Measurements from ENCODE around the gene ZNF333.
A peak's percentile ranks its signal among the peaks of the same experiment; 100 is the strongest.

The ZNF333 gene

DNA sequence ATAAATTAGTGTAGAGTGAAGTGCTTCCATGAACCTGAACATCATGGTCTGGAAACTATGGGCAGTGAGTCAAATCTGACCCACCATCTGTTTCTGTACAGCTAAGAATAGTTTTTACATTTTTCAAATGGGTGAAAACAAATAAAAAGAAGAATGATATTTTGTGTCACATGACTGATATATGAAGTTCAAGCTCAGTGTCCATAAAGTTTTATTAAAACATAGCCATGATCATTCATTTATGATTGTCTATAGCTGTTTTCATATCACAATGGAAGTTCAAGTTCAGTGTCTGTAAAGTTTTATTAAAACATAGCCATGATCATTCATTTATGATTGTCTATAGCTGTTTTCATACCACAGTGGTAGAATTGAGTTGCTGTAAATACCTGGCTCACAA lies 42.7 kb downstream of the ZNF333 start:
- ChIA-PET POLR2A (ENCODE audit: low non-redundant PET) (no interaction called here), CTCF (no interaction called here)
- no peak overlapping the region for H3K27ac ChIP-seq
- TF ChIP-seq, protein P1, sequence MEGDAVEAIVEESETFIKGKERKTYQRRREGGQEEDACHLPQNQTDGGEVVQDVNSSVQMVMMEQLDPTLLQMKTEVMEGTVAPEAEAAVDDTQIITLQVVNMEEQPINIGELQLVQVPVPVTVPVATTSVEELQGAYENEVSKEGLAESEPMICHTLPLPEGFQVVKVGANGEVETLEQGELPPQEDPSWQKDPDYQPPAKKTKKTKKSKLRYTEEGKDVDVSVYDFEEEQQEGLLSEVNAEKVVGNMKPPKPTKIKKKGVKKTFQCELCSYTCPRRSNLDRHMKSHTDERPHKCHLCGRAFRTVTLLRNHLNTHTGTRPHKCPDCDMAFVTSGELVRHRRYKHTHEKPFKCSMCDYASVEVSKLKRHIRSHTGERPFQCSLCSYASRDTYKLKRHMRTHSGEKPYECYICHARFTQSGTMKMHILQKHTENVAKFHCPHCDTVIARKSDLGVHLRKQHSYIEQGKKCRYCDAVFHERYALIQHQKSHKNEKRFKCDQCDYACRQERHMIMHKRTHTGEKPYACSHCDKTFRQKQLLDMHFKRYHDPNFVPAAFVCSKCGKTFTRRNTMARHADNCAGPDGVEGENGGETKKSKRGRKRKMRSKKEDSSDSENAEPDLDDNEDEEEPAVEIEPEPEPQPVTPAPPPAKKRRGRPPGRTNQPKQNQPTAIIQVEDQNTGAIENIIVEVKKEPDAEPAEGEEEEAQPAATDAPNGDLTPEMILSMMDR (conservative IDR thresholded peaks at IDR 0.05; ENCODE audit: low read depth): no peak
- no peak for DNase-seq (ENCODE audit: low spot score)

DNA sequence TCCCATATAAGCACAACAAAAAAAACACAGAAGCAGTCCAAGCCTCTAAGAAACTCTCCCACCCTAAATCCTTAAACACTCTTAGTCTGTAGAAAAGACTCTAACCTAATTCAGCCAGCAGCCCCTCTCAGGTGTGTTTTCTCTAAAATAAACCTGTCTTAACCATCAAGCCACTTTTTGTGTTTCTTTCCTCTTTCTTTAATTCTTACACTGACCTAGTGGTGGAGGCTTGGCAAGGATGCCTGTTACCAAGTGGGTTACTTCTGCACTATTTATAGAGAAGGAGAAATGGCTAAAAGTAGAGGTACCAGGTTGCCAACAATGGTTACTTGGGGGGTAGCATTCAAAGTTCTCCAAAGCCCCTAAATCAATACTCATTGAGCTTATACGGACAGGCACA lies 43.7 kb downstream of the ZNF333 start:
- ChIA-PET CTCF (interaction anchor here (0.6 kb wide), 1 partner anchor 52 kb away, joined by 3 read pairs; no protein-coding TSS in a partner anchor), POLR2A (ENCODE audit: low non-redundant PET) (no interaction called here)
- DNase-seq (ENCODE audit: low spot score): no peak
- TF ChIP-seq, protein P1 (conservative IDR thresholded peaks at IDR 0.05; ENCODE audit: low read depth): no peak
- no peak overlapping the region for H3K27ac ChIP-seq

DNA sequence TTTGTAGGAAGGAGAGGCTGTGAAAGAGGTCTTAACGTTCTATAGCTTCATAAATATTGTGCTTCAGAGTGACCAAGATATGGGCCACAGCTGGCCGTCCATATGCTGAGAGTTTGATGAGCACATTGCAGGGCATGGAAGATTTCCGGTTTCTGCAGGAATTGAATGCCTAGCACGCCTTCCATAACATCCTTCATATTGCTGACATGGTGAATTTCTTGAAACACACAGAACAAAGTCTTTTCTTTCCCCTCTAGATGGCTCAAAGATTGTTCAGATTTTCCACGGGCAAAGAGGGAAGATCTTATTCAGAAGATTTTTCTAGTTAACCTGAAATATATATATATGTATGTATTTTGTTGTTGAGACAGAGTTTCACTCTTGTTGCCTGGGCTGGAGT lies 46.1 kb downstream of the ZNF333 start:
- H3K27ac ChIP-seq: no peak overlapping the region
- TF ChIP-seq, protein P1 (conservative IDR thresholded peaks at IDR 0.05; ENCODE audit: low read depth): no peak
- no peak for DNase-seq (ENCODE audit: low spot score)
- ChIA-PET POLR2A (ENCODE audit: low non-redundant PET) (no interaction called here), CTCF (interaction anchor here (1.2 kb wide), 1 partner anchor 51 kb away, joined by 3 read pairs; no protein-coding TSS in a partner anchor)

DNA sequence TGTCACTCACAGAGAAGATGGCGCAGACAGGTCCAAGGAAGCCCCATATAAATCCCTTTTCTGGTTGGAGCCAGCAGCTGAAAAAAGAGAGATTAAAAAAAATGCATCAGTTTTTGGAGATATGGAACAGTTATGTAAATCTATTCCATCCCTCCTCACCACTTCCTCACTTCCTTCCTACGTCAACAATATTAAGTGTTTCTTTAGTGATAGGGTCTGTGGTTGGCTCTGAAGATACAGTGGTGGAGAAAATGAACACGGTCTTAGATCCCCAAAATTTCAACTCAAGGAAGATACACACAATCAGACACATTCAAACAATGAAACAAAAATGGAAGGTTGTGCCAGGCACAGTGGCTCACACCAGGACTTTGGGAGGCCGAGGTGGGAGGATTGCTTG lies 57.0 kb downstream of the ZNF333 start:
- TF ChIP-seq, protein P1 (conservative IDR thresholded peaks at IDR 0.05; ENCODE audit: low read depth): no peak
- ChIA-PET CTCF (interaction anchor here (0.6 kb wide), 1 partner anchor 515 kb away, joined by 3 read pairs; no protein-coding TSS in a partner anchor), POLR2A (ENCODE audit: low non-redundant PET) (no interaction called here)
- H3K27ac ChIP-seq: no peak overlapping the region
- DNase-seq (ENCODE audit: low spot score): no peak

DNA sequence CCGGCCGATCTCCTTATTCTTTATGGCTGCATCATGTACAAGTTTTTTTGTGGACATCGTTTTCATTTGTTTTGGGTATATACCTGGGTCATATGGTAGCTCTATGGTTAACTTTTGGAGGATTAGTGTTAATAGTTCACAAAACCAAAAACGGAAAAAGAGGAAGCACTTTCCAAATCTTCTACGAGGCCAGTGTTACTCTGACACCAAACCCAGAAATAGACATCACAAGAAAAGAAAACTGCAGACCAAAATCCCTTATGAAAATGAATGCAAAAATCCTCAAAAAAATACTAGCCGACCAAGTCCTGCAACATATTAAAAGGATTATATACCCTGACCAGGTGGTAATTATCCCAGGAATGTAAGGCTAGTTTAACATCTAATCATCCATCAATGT lies 58.8 kb downstream of the ZNF333 start:
- CTCF ChIA-PET: interaction anchor here (0.6 kb wide), 1 partner anchor 75 kb away, joined by 3 read pairs; no protein-coding TSS in a partner anchor
- TF ChIP-seq, protein P1 (conservative IDR thresholded peaks at IDR 0.05; ENCODE audit: low read depth): no peak
- no peak for DNase-seq (ENCODE audit: low spot score)
- no peak overlapping the region for H3K27ac ChIP-seq
- POLR2A ChIA-PET (ENCODE audit: low non-redundant PET): no interaction called here

DNA sequence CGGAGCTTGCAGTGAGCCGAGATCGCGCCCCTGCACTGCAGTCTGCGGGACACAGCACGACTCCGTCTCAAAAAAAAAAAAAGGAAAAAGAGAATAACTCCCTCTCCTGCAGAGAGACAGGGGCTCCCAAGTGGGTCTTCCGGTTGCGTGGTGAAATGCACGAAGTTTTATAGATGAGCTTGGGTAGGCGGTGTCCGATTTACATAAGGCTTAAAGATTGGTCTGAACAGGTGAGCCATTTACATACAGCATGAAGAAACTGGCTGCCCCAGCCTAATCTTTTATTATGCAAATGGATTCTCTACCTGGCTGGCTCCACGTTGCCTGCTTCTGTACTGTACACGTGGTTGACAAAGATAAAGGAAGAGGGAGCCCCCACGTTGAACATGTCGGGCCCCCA lies 69.0 kb downstream of the ZNF333 start:
- TF ChIP-seq, protein P1 (conservative IDR thresholded peaks at IDR 0.05; ENCODE audit: low read depth): no peak
- ChIA-PET CTCF (interaction anchor here (0.9 kb wide), 1 partner anchor 28 kb away, joined by 4 read pairs; no protein-coding TSS in a partner anchor), POLR2A (ENCODE audit: low non-redundant PET) (no interaction called here)
- H3K27ac ChIP-seq: no peak overlapping the region
- peak; percentile 25 for DNase-seq (ENCODE audit: low spot score)

Data from RWPE1 (cell line).